CD4-positive, alpha-beta T cell treated with Interleukin-4 for 1 hour (primary cell): Measurements from ENCODE around the gene ATG2A.

Experiments used
- DNase-seq, 2 donors: peaks; one replicate each; pipeline ENCODE4 v3.0.0-alpha.2; 2020 to 2022

ATG2A gene

GRCh38 chr11:64883575-64883974 lies 33.4 kb downstream of the ATG2A start:
- no peak for DNase-seq

GRCh38 chr11:64882243-64882642 lies 34.8 kb downstream of the ATG2A start:
- DNase-seq, result no peak

GRCh38 chr11:64881476-64881875 lies 35.5 kb downstream of the ATG2A start:
- DNase-seq, result no peak

- DNase-seq, result peak in 1 of 2 donors; percentile 65
Measured at GRCh38 chr11:64880240-64881001, 36.6 kb downstream of the ATG2A start.

- peak in 1 of 2 donors; percentile 63 for DNase-seq
Measured at GRCh38 chr11:64879244-64879900, 37.6 kb downstream of the ATG2A start.

GRCh38 chr11:64878494-64879243 lies 38.3 kb downstream of the ATG2A start, which contains the start of gene EHD1:
Gene EHD1 (minus strand): TSS chr11:64878621. CDS start chr11:64878464, 157 bp downstream.
- peak; percentile 99 to 100 for DNase-seq

- no peak for DNase-seq
Measured at GRCh38 chr11:64878223-64878493, 38.9 kb downstream of the ATG2A start.

GRCh38 chr11:64877390-64878222 lies 39.4 kb downstream of the ATG2A start:
- DNase-seq, result no peak

- DNase-seq, result no peak
Measured at GRCh38 chr11:64876835-64877341, 40.1 kb downstream of the ATG2A start.

GRCh38 chr11:64876229-64876750 lies 40.7 kb downstream of the ATG2A start:
- no peak for DNase-seq

GRCh38 chr11:64875369-64876228 lies 41.4 kb downstream of the ATG2A start:
- no peak for DNase-seq

- DNase-seq, result peak; percentile 53 to 61
Measured at GRCh38 chr11:64874308-64875240, 42.4 kb downstream of the ATG2A start.

GRCh38 chr11:64872790-64873488 lies 44.1 kb downstream of the ATG2A start:
- DNase-seq, result peak in 1 of 2 donors; percentile 43

- DNase-seq, result peak in 1 of 2 donors; percentile 33
Measured at GRCh38 chr11:64871492-64871891, 45.5 kb downstream of the ATG2A start.

- DNase-seq, result no peak
Measured at GRCh38 chr11:64870893-64871466, 46.0 kb downstream of the ATG2A start.

GRCh38 chr11:64870176-64870892 lies 46.7 kb downstream of the ATG2A start:
- peak; percentile 21 to 54 for DNase-seq

GRCh38 chr11:64869571-64870175 lies 47.3 kb downstream of the ATG2A start:
- DNase-seq, result peak in 1 of 2 donors; percentile 26
